ENCODE measurements around the gene ASNSD1.

The ASNSD1 gene

GRCh38 chr2:189623049-189623448 lies 38.2 kb upstream of the ASNSD1 start:
- no peaks in the 10 kb centered on the region for H3F3A ChIP-seq (ENCODE audit: low read depth)
- H3K4me2 ChIP-seq (ENCODE audit: low read depth, low read length, poor library complexity, severe bottlenecking): no peak overlapping the region

DNA sequence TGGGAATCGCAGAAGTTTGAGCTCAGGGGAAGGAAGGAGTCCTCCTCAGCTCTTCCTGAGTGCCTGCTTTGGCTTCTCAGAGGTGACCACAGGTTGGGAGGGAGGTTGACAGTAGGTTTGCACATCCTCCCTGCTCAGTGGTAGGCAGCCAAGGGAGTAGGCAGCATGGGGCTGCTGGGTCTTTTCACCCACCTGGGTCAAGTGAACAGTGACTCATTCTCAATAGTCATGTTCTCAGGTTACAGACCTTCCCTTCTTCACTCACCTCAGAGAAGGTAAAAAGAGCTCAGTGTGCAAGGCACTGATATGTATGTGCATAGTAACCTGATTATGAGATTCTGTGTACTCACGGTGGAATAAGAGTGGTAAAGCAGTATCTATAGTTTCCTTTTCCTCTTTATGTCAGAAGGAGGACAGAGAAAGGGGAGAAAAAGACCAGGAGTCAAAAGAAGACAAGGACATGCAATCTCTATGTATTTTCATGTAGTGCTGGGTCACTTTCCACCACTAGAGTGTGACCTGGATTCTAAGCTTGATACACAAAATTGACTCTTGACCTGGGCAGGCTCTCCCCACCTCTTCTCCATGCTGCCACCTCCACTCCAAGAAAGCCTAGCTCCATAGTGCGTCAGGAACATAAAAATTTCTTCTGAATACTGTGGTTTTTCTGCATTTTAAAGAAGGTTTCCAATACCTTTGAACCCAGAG lies 36.5 kb upstream of the ASNSD1 start:
- TF ChIP-seq EZH2phosphoT487 (IDR thresholded peaks at IDR 0.05; ENCODE audit: borderline replicate concordance): no peak
- TF ChIP-seq, protein P1, sequence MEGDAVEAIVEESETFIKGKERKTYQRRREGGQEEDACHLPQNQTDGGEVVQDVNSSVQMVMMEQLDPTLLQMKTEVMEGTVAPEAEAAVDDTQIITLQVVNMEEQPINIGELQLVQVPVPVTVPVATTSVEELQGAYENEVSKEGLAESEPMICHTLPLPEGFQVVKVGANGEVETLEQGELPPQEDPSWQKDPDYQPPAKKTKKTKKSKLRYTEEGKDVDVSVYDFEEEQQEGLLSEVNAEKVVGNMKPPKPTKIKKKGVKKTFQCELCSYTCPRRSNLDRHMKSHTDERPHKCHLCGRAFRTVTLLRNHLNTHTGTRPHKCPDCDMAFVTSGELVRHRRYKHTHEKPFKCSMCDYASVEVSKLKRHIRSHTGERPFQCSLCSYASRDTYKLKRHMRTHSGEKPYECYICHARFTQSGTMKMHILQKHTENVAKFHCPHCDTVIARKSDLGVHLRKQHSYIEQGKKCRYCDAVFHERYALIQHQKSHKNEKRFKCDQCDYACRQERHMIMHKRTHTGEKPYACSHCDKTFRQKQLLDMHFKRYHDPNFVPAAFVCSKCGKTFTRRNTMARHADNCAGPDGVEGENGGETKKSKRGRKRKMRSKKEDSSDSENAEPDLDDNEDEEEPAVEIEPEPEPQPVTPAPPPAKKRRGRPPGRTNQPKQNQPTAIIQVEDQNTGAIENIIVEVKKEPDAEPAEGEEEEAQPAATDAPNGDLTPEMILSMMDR (conservative IDR thresholded peaks at IDR 0.05; ENCODE audit: low read length): no peak; the same call in 1 of the 2 replicates
- Histone ChIP-seq H3K36me3 (ENCODE audit: insufficient read depth, low read length) (no peaks in the 10 kb centered on the region), H3K4me1 (ENCODE audit: insufficient read depth, low read length, poor library complexity, severe bottlenecking) (peaks cover 8% of the 10 kb centered on the region), H3K4me3 (ENCODE audit: low read length, poor library complexity, severe bottlenecking) (no peak overlapping the region), H3K9ac (ENCODE audit: low read depth, low read length, poor library complexity, severe bottlenecking) (no peak overlapping the region), H3F3A (ENCODE audit: low read depth) (no peaks in the 10 kb centered on the region), H2AFZ (ENCODE audit: low read length) (0 out of 2 replicates have a peak overlapping the region, but pooled peaks have one; percentile 21), H3K9me3 (ENCODE audit: insufficient read depth, low read depth, low read length) (no peaks in the 10 kb centered on the region), H3K27me3 (ENCODE audit: insufficient read depth, low read length, poor library complexity, severe bottlenecking) (no peaks in the 10 kb centered on the region), H4K20me1 (ENCODE audit: insufficient read depth, low read length, poor library complexity, severe bottlenecking) (no peaks in the 10 kb centered on the region), H3K9me2 (replicated peaks; ENCODE audit: low read depth, low read length) (no peaks in the 10 kb centered on the region), H3K4me2 (ENCODE audit: low read depth, low read length, poor library complexity, severe bottlenecking) (no peak overlapping the region), H3K79me2 (ENCODE audit: insufficient read depth, low read length) (no peaks in the 10 kb centered on the region)

More at GRCh38 chr2:189623049-189623448, 38.2 kb upstream of the ASNSD1 start:
- no peaks in the 10 kb centered on the region; the same call in 1 of the 2 replicates for H3K9me2 ChIP-seq (replicated peaks; ENCODE audit: low read depth, low read length)
- no peaks in the 10 kb centered on the region for H3K36me3 ChIP-seq (ENCODE audit: insufficient read depth, low read length)
- no peak overlapping the region for H3K4me3 ChIP-seq (ENCODE audit: low read length, poor library complexity, severe bottlenecking)
- H3K27me3 ChIP-seq (ENCODE audit: insufficient read depth, low read length, poor library complexity, severe bottlenecking): no peaks in the 10 kb centered on the region
- H2AFZ ChIP-seq (ENCODE audit: low read length): no peak overlapping the region
- H3K9me3 ChIP-seq (ENCODE audit: insufficient read depth, low read depth, low read length): no peaks in the 10 kb centered on the region
- no peaks in the 10 kb centered on the region for H3K79me2 ChIP-seq (ENCODE audit: insufficient read depth, low read length)
- no peak overlapping the region for H3K9ac ChIP-seq (ENCODE audit: low read depth, low read length, poor library complexity, severe bottlenecking)
- peaks cover 8% of the 10 kb centered on the region for H3K4me1 ChIP-seq (ENCODE audit: insufficient read depth, low read length, poor library complexity, severe bottlenecking)
- H4K20me1 ChIP-seq (ENCODE audit: insufficient read depth, low read length, poor library complexity, severe bottlenecking): no peaks in the 10 kb centered on the region
- TF ChIP-seq, protein P1 (conservative IDR thresholded peaks at IDR 0.05; ENCODE audit: low read length): no peak
- TF ChIP-seq EZH2phosphoT487 (IDR thresholded peaks at IDR 0.05; ENCODE audit: borderline replicate concordance): no peak

DNA sequence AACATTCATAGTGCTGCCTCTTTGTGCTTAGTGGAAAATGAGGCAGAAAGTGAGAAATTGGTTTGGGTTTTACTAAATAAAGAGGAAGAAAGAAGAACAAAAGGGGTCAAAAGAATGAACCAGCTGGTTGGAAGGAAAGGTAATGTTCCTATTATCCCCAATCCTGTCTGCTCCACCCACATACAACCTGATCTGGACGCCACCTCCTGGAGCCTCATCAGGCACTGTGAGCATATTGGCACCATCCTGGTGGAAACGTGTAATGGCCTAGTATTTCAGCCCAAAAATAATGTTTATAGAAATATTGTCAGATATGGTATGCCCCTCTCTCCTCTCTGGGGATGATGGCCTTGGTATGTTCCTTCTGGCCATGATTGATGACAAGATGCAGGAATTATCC lies 35.6 kb upstream of the ASNSD1 start:
- Histone ChIP-seq H4K20me1 (ENCODE audit: insufficient read depth, low read length, poor library complexity, severe bottlenecking) (no peaks in the 10 kb centered on the region), H3K4me1 (ENCODE audit: insufficient read depth, low read length, poor library complexity, severe bottlenecking) (peaks cover 8% of the 10 kb centered on the region), H3K9me2 (replicated peaks; ENCODE audit: low read depth, low read length) (no peaks in the 10 kb centered on the region), H3F3A (ENCODE audit: low read depth) (no peaks in the 10 kb centered on the region), H3K9ac (ENCODE audit: low read depth, low read length, poor library complexity, severe bottlenecking) (no peak overlapping the region), H3K4me2 (ENCODE audit: low read depth, low read length, poor library complexity, severe bottlenecking) (no peak overlapping the region), H3K79me2 (ENCODE audit: insufficient read depth, low read length) (no peaks in the 10 kb centered on the region), H3K9me3 (ENCODE audit: insufficient read depth, low read depth, low read length) (no peaks in the 10 kb centered on the region), H3K4me3 (ENCODE audit: low read length, poor library complexity, severe bottlenecking) (no peak overlapping the region), H3K27me3 (ENCODE audit: insufficient read depth, low read length, poor library complexity, severe bottlenecking) (no peaks in the 10 kb centered on the region), H3K36me3 (ENCODE audit: insufficient read depth, low read length) (no peaks in the 10 kb centered on the region), H2AFZ (ENCODE audit: low read length) (no peak overlapping the region)
- TF ChIP-seq, protein P1 (conservative IDR thresholded peaks at IDR 0.05; ENCODE audit: low read length): no peak
- no peak for TF ChIP-seq EZH2phosphoT487 (IDR thresholded peaks at IDR 0.05; ENCODE audit: borderline replicate concordance)

Data from Loucy (cell line).